Stimulated activated CD8-positive, alpha-beta memory T cell treated with anti-CD3 and anti-CD28 coated beads, Interleukin-12 subunit alpha, Interleukin-12 subunit beta, amount 100 ng/mL, for 24 hours (primary cell): ENCODE results near the gene RFC4.
"Not testable (repeated sequence)": the region's sequence is repeated elsewhere in the genome, so short reads cannot be mapped to it uniquely, and the experiment has no call there.

Source experiments
- DNase-seq: peaks from one replicate; pipeline ENCODE4 v3.0.0-alpha.2; 2020; ENCODE audit errors: extremely low read depth

The RFC4 gene

GRCh38 chr3:186806089-186807055, at the start of gene RFC4:
Gene RFC4 (minus strand): TSS chr3:186806482. CDS start chr3:186804713, 1,769 bp downstream.
- no peak for DNase-seq

- DNase-seq = no peak
Observed at GRCh38 chr3:186854954-186855353, 48.7 kb upstream of the RFC4 start.

- no peak for DNase-seq
Observed at GRCh38 chr3:186854146-186854545, 47.9 kb upstream of the RFC4 start.

- no peak for DNase-seq
Observed at GRCh38 chr3:186852994-186853393, 46.7 kb upstream of the RFC4 start.

- DNase-seq = not testable (repeated sequence)
Observed at GRCh38 chr3:186851835-186852234, 45.6 kb upstream of the RFC4 start.

- no peak for DNase-seq
Observed at GRCh38 chr3:186849374-186849975, 43.2 kb upstream of the RFC4 start.

- DNase-seq = no peak
Observed at GRCh38 chr3:186847437-186847836, 41.2 kb upstream of the RFC4 start.

GRCh38 chr3:186845756-186846155, 39.5 kb upstream of the RFC4 start:
- DNase-seq = no peak

- no peak for DNase-seq
Observed at GRCh38 chr3:186844908-186845307, 38.6 kb upstream of the RFC4 start.

- DNase-seq = no peak
Observed at GRCh38 chr3:186843039-186843432, 36.8 kb upstream of the RFC4 start.

GRCh38 chr3:186842426-186843038, 36.2 kb upstream of the RFC4 start, which contains the start of gene ADIPOQ:
Gene ADIPOQ (plus strand): TSS chr3:186842710. CDS start chr3:186853059, 10,349 bp downstream.
- DNase-seq = no peak

GRCh38 chr3:186841620-186842019, 35.3 kb upstream of the RFC4 start:
- no peak for DNase-seq

GRCh38 chr3:186839874-186840641, 33.8 kb upstream of the RFC4 start:
- no peak for DNase-seq

- no peak for DNase-seq
Observed at GRCh38 chr3:186832276-186832675, 26.0 kb upstream of the RFC4 start.

GRCh38 chr3:186831798-186832197, 25.5 kb upstream of the RFC4 start:
- no peak for DNase-seq

- DNase-seq = no peak
Observed at GRCh38 chr3:186828340-186828739, 22.1 kb upstream of the RFC4 start.

GRCh38 chr3:186826976-186827857, 20.9 kb upstream of the RFC4 start:
- peak; percentile 67 for DNase-seq

- no peak for DNase-seq
Observed at GRCh38 chr3:186826410-186826975, 20.2 kb upstream of the RFC4 start.

- no peak for DNase-seq
Observed at GRCh38 chr3:186825872-186826409, 19.7 kb upstream of the RFC4 start.

GRCh38 chr3:186825294-186825821, 19.1 kb upstream of the RFC4 start:
- DNase-seq = peak; percentile 21
